PFSK-1 (cell line): ENCODE data around the gene ISLR2.

ENCODE experiments used
- FOXP2 ChIP-seq: optimal IDR thresholded peaks from 2 replicates; pipeline ENCODE3; 2011; ENCODE audit warnings: borderline replicate concordance, control low read depth, inconsistent platforms; ENCODE audit not compliant: insufficient read depth; ENCODE audit errors: extremely low read length, extremely low read depth
- POLR2AphosphoS5 ChIP-seq: IDR thresholded peaks from 2 replicates; pipeline ENCODE4 v1.6.1; 2012; ENCODE audit warnings: low read depth, mild to moderate bottlenecking, control low read depth, low read length, moderate library complexity
- REST ChIP-seq, 2 experiments: IDR thresholded peaks; 2 replicates each; pipeline versions ENCODE4 v1.6.1 to v1.8.0; 2011 to 2012; ENCODE audit warnings: low read depth in 2 of 2, low read length in 2 of 2, control low read depth in 1 of 2, inconsistent platforms in 1 of 2, mild to moderate bottlenecking in 1 of 2, moderate library complexity in 1 of 2; ENCODE audit not compliant: insufficient read depth in 1 of 2
- SIN3A ChIP-seq: IDR thresholded peaks from 2 replicates; pipeline ENCODE4 v1.6.1; 2012; ENCODE audit warnings: mild to moderate bottlenecking, low read length, moderate library complexity, borderline replicate concordance; ENCODE audit not compliant: insufficient read depth
- TAF1 ChIP-seq: IDR thresholded peaks from 2 replicates; pipeline ENCODE4 v1.6.1; 2012; ENCODE audit warnings: low read length, control low read depth, borderline replicate concordance; ENCODE audit not compliant: insufficient read depth

Gene ISLR2

GRCh38 chr15:74167891-74168331, 37.5 kb downstream of the ISLR2 start:
- no peak for TF ChIP-seq SIN3A
- no peak for TF ChIP-seq POLR2AphosphoS5
- TF ChIP-seq TAF1 = no peak
- no peak for TF ChIP-seq REST (IDR thresholded peaks at IDR 0.05; ENCODE audit: insufficient read depth in 1 of 2, low read depth in 2 of 2, low read length in 2 of 2)
- no peak for TF ChIP-seq FOXP2

GRCh38 chr15:74168711-74169126, 38.3 kb downstream of the ISLR2 start:
- TF ChIP-seq TAF1 (no peak), POLR2AphosphoS5 (no peak), FOXP2 (no peak), SIN3A (no peak), REST (IDR thresholded peaks at IDR 0.05; ENCODE audit: insufficient read depth in 1 of 2, low read depth in 2 of 2, low read length in 2 of 2) (no peak)

GRCh38 chr15:74170071-74170844, 39.9 kb downstream of the ISLR2 start:
- TF ChIP-seq FOXP2 (no peak), SIN3A (no peak), REST (IDR thresholded peaks at IDR 0.05; ENCODE audit: insufficient read depth in 1 of 2, low read depth in 2 of 2, low read length in 2 of 2) (no peak), TAF1 (no peak)

- no peak for TF ChIP-seq FOXP2
- no peak for TF ChIP-seq POLR2AphosphoS5
- TF ChIP-seq SIN3A = no peak
- TF ChIP-seq TAF1 = no peak
- TF ChIP-seq REST (IDR thresholded peaks at IDR 0.05; ENCODE audit: insufficient read depth in 1 of 2, low read depth in 2 of 2, low read length in 2 of 2) = no peak
These were observed 40.6 kb downstream of the ISLR2 start for GRCh38 chr15:74170875-74171578.
